Endothelial cell of umbilical vein (primary cell): Measurements from ENCODE around the gene UBA52. TPM values are rescaled to one million over a fixed set of nuclear protein-coding genes. Genes with fewer than 3 reads are reported as not detected.

Experiments used
- BruUV-seq: library from RNA; stranded (reverse); fragments of 400-500 nt; replicated peaks from 2 replicates; lab custom pipeline; 2021; lab: Mats Ljungman, UMichigan
- CTCF ChIA-PET: fragments of 300-600, 350-600 bp; sonication (Branson Sonifier 250); formaldehyde crosslinking; loops from one replicate; lab custom pipeline; 2021; ENCODE audit warnings: antibody characterized with exemption, inconsistent platforms; lab: Charles Lee
- POLR2A ChIA-PET: fragments of 300-600, 350-600 bp; sonication (Branson Sonifier 250); formaldehyde crosslinking; loops from one replicate; lab custom pipeline; 2021; ENCODE audit warnings: antibody characterized with exemption, inconsistent platforms; lab: Charles Lee
- DNase-seq: peaks from one replicate; pipeline ENCODE4 v3.0.0-alpha.2; 2011; ENCODE audit warnings: low read depth, low spot score
- FAIRE-seq: peaks from 2 replicates; lab custom pipeline; 2011; peaks lifted over from hg19 to GRCh38; lab: Jason Lieb, UNC
- H2AFZ ChIP-seq: 2 replicates; pipeline ENCODE4 v1.6.0; 2012; ENCODE audit warnings: low read depth, low read length, control low read depth, inconsistent platforms
- H3K27ac ChIP-seq: 2 replicates; pipeline ENCODE4 v1.5.1; 2011; ENCODE audit warnings: low read depth, mild to moderate bottlenecking, control low read depth, low read length, moderate library complexity; ENCODE audit not compliant: insufficient read depth
- H3K27me3 ChIP-seq, 2 experiments: 2 replicates each; pipeline versions ENCODE4 v1.6.0 to v1.6.1; 2011; ENCODE audit warnings: low read length in 2 of 2, mixed read lengths in 1 of 2; ENCODE audit not compliant: control insufficient read depth in 2 of 2, insufficient read depth in 2 of 2
- H3K36me3 ChIP-seq, 2 experiments: 2 replicates in 1 of 2; 3 replicates in 1 of 2; pipeline ENCODE4 v1.5.1; 2011; ENCODE audit warnings: low read length in 2 of 2, mild to moderate bottlenecking in 1 of 2, moderate library complexity in 1 of 2; ENCODE audit not compliant: control insufficient read depth in 2 of 2, insufficient read depth in 2 of 2; ENCODE audit errors: extremely low read depth in 1 of 2
- H3K4me1 ChIP-seq: 3 replicates; pipeline ENCODE4 v1.5.1; 2011; ENCODE audit warnings: mild to moderate bottlenecking, low read length; ENCODE audit not compliant: control insufficient read depth, insufficient read depth; ENCODE audit errors: extremely low read depth
- H3K4me2 ChIP-seq: 2 replicates; pipeline ENCODE4 v1.6.1; 2011; ENCODE audit warnings: low read length, control low read depth, mixed read lengths; ENCODE audit not compliant: insufficient read depth
- H3K4me3 ChIP-seq, 3 experiments: fragments of 200-600 bp in 1 of 3; sonication (generic), shearing (Covaris generic) in 1 of 3; replicated peaks in 1 of 3; 2 replicates each; pipeline ENCODE4 v1.5.1; 2011 to 2016; ENCODE audit warnings: control low read depth in 3 of 3, low read length in 3 of 3, mild to moderate bottlenecking in 2 of 3, inconsistent platforms in 1 of 3, low read depth in 1 of 3, moderate library complexity in 1 of 3; ENCODE audit not compliant: insufficient read depth in 1 of 3
- H3K79me2 ChIP-seq: 2 replicates; pipeline ENCODE4 v1.6.0; 2012; ENCODE audit warnings: low read length, inconsistent platforms; ENCODE audit not compliant: control insufficient read depth, insufficient read depth
- H3K9ac ChIP-seq: replicated peaks from 2 replicates; pipeline ENCODE3; 2011; ENCODE audit warnings: low read length, control low read depth; ENCODE audit not compliant: insufficient read depth; ENCODE audit errors: extremely low read depth
- H3K9me1 ChIP-seq: replicated peaks from 3 replicates; pipeline ENCODE4 v1.6.0; 2011; ENCODE audit warnings: mild to moderate bottlenecking, low read length; ENCODE audit not compliant: control insufficient read depth, insufficient read depth; ENCODE audit errors: extremely low read depth
- H3K9me3 ChIP-seq: replicated peaks from 2 replicates; pipeline ENCODE4 v1.5.1; 2012; ENCODE audit warnings: low read length, inconsistent platforms; ENCODE audit not compliant: control insufficient read depth, insufficient read depth
- H4K20me1 ChIP-seq: replicated peaks from 2 replicates; pipeline ENCODE3; 2011; ENCODE audit warnings: mild to moderate bottlenecking, low read length; ENCODE audit not compliant: control insufficient read depth, insufficient read depth; ENCODE audit errors: extremely low read depth
- EZH2 ChIP-seq: IDR thresholded peaks from 2 replicates; pipeline ENCODE4 v1.6.1; 2012; ENCODE audit warnings: borderline replicate concordance, low read depth, mild to moderate bottlenecking, moderate library complexity, low read length, inconsistent platforms; ENCODE audit not compliant: severe bottlenecking
- MAX ChIP-seq: IDR thresholded peaks from 2 replicates; pipeline ENCODE4 v1.6.1; 2011; ENCODE audit not compliant: insufficient read depth, insufficient read length
- POLR2AphosphoS5 ChIP-seq: IDR thresholded peaks from 2 replicates; pipeline ENCODE4 v1.6.1; 2012; ENCODE audit warnings: low read depth, mild to moderate bottlenecking, control low read depth, low read length, moderate library complexity; ENCODE audit not compliant: insufficient read depth
- dilution Hi-C: fragments of 300-500 bp; cut with MboI; formaldehyde crosslinking; loops from one replicate; pipeline ENCODE4 v1.15.0; 2019; ENCODE audit warnings: low sequenced_read_pairs; ENCODE audit not compliant: extremely low pct_ligation_motif_present
- intact Hi-C: fragments of 100-400 bp; cut with micrococcal nuclease; formaldehyde crosslinking; loops from one replicate; pipeline ENCODE4 v1.10.0; 2022
- polyA plus RNA-seq, 4 experiments: library from polyadenylated mRNA; depleted of rRNA in 3 of 4; stranded (reverse) in 3 of 4; unstranded in 1 of 4; fragments of >200 nt; gene quantifications; 2 replicates each; pipeline versions ENCODE4 v1.2.1 to v1.2.3, GENCODE V29; 2011 to 2012; ENCODE audit warnings: missing spikeins in 1 of 4
- total RNA-seq: library from RNA; stranded (reverse); gene quantifications from 2 replicates; pipeline ENCODE4 v1.2.3, GENCODE V29; 2021
- TF ChIP-seq, protein P1 (sequence below), 2 donors: IDR thresholded peaks; 1 replicate in 1 of 2; 2 replicates in 1 of 2; pipeline ENCODE4 v1.5.1; 2011; ENCODE audit warnings: low read length in 2 of 2, mild to moderate bottlenecking in 2 of 2, moderate library complexity in 2 of 2, control low read depth in 1 of 2, inconsistent platforms in 1 of 2, low read depth in 1 of 2; ENCODE audit not compliant: insufficient read depth in 1 of 2; ENCODE audit errors: extremely low read depth in 1 of 2

UBA52 gene
- total and polyA plus RNA-seq, 2 donors (not counting 3 experiments of a cell fraction or from before 2014, with no cell fraction given) = 1,221 to 3,506 TPM

DNA sequence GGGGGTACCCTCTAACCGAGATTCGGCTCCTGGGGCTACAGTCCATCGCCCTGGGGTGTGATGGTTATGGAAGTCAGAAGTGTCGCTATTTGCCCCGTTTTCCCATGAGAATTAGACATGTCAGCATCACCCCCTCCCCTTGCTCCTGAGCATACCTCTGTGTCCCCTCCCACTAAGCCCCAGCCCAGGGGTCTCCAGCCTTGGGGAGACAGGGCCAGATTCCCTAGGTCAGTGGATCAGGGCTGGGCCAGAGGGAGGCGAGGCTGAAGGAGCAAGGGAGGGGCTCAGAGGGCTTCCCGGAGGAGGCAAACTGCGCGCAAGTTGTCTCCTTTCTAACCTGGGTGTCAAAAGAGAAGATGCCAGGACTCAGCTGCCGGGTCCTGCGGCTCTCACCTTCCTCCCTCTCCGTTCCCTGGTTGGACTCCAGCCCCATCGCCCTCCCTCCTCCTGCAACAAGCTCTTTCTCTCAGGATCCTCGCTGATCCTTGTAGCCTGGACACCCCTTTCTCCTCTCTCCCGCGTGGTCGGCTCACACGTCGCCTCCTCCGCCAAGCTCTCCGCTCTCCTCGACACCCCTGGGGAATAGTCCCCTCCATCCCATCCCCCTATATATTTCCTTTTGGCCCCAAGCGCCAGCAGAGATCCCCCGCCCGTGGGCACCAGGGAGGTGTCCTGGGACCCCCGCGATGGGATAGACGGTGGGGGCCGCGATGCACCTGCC lies 40.6 kb downstream of the UBA52 start:
- no TSS peak for BruUV-seq
- ChIA-PET POLR2A (no interaction called here), CTCF (interaction anchor here (1.4 kb wide), 2 partner anchors 23 to 235 kb away, joined by 4 to 7 read pairs; partner anchors contain the start of gene REX1BD)
- no peak overlapping the region for H2AFZ ChIP-seq
- dilution Hi-C loops = no loop called here
- intact Hi-C loops = no loop called here
- H3K27me3 ChIP-seq = peaks cover 63 to 72% of the 10 kb centered on the region in 2 experiments
- DNase-seq = no peak
- no peaks in the 10 kb centered on the region for H4K20me1 ChIP-seq
- no peaks in the 10 kb centered on the region for H3K36me3 ChIP-seq
- FAIRE-seq = no peak
- no peak overlapping the region for H3K27ac ChIP-seq
- H3K9me3 ChIP-seq = no peaks in the 10 kb centered on the region
- no peak overlapping the region for H3K9ac ChIP-seq
- H3K4me1 ChIP-seq = peaks cover 16% of the 10 kb centered on the region
- no peaks in the 10 kb centered on the region for H3K79me2 ChIP-seq
- H3K4me2 ChIP-seq = no peak overlapping the region
- H3K9me1 ChIP-seq = no peaks in the 10 kb centered on the region
- peak overlapping the region in 1 of 3 experiments; percentile 28 for H3K4me3 ChIP-seq
- TF ChIP-seq EZH2 = peak; percentile 89
- no peak for TF ChIP-seq POLR2AphosphoS5
- no peak for TF ChIP-seq MAX
- TF ChIP-seq, protein P1, sequence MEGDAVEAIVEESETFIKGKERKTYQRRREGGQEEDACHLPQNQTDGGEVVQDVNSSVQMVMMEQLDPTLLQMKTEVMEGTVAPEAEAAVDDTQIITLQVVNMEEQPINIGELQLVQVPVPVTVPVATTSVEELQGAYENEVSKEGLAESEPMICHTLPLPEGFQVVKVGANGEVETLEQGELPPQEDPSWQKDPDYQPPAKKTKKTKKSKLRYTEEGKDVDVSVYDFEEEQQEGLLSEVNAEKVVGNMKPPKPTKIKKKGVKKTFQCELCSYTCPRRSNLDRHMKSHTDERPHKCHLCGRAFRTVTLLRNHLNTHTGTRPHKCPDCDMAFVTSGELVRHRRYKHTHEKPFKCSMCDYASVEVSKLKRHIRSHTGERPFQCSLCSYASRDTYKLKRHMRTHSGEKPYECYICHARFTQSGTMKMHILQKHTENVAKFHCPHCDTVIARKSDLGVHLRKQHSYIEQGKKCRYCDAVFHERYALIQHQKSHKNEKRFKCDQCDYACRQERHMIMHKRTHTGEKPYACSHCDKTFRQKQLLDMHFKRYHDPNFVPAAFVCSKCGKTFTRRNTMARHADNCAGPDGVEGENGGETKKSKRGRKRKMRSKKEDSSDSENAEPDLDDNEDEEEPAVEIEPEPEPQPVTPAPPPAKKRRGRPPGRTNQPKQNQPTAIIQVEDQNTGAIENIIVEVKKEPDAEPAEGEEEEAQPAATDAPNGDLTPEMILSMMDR (IDR thresholded peaks at IDR 0.05; ENCODE audit: extremely low read depth in 1 of 2, insufficient read depth in 1 of 2, low read depth in 1 of 2, low read length in 2 of 2) = no peak
